Measurements from ENCODE around the gene ACTMAP. TPM values are rescaled to one million over a fixed set of nuclear protein-coding genes. Genes with fewer than 3 reads are reported as not detected.

The ACTMAP gene
- total and polyA plus RNA-seq, 4 donors: 5.3 to 27.7 (median 15.3) TPM

- Histone ChIP-seq H3K4me3 (peak overlapping the region; percentile 22), H3K27ac (ENCODE audit: low read depth in 1 of 2, low read length in 1 of 2) (peak overlapping the region; percentile 77 to 95), H3K9ac (ENCODE audit: insufficient read depth in 1 of 2, low read length in 2 of 2) (peak overlapping the region in 1 of 2 donors; percentile 92), H3K27me3 (ENCODE audit: control insufficient read depth in 3 of 3, insufficient read depth in 3 of 3, low read length in 2 of 3) (no peaks in the 10 kb centered on the region), H3K36me3 (ENCODE audit: control insufficient read depth in 4 of 4, insufficient read depth in 4 of 4, low read length in 4 of 4) (peaks cover 0 to 13% (median 2%) of the 10 kb centered on the region in 4 donors), H3K4me1 (ENCODE audit: control insufficient read depth in 5 of 5, insufficient read depth in 5 of 5, low read length in 5 of 5) (peaks cover 13 to 43% (median 20%) of the 10 kb centered on the region in 5 donors), H3K9me3 (ENCODE audit: control insufficient read depth in 4 of 4, insufficient read depth in 3 of 4, low read length in 3 of 4) (no peaks in the 10 kb centered on the region)
- TF ChIP-seq CTCF (IDR thresholded peaks at IDR 0.05; ENCODE audit: control extremely low read depth, extremely low read depth): no peak
- WGBS, 2 donors: 48 to 74% methylated on average over 7 of the region's 7 CpGs
- DNase-seq (no peak), ATAC-seq (ENCODE audit: insufficient read depth, low FRiP score) (no peak)
Observed at GRCh38 chr19:40719414-40719894, 30.8 kb downstream of the ACTMAP start.

GRCh38 chr19:40718774-40719391 is 31.4 kb downstream of the ACTMAP start:
- peak overlapping the region; percentile 79 for H3K4me3 ChIP-seq
- H3K27me3 ChIP-seq (ENCODE audit: control insufficient read depth in 3 of 3, insufficient read depth in 3 of 3, low read length in 2 of 3): no peaks in the 10 kb centered on the region
- H3K36me3 ChIP-seq (ENCODE audit: control insufficient read depth in 4 of 4, insufficient read depth in 4 of 4, low read length in 4 of 4): peaks cover 0 to 8% (median under 1%) of the 10 kb centered on the region in 4 donors
- WGBS, 2 donors: 18 to 31% methylated on average over 16 of the region's 16 CpGs
- H3K27ac ChIP-seq (ENCODE audit: low read depth in 1 of 2, low read length in 1 of 2): peak overlapping the region; percentile 93 to 95
- H3K4me1 ChIP-seq (ENCODE audit: control insufficient read depth in 5 of 5, insufficient read depth in 5 of 5, low read length in 5 of 5): peaks cover 13 to 47% (median 20%) of the 10 kb centered on the region in 5 donors
- no peak for TF ChIP-seq CTCF (IDR thresholded peaks at IDR 0.05; ENCODE audit: control extremely low read depth, extremely low read depth)
- H3K9ac ChIP-seq (ENCODE audit: insufficient read depth in 1 of 2, low read length in 2 of 2): peak overlapping the region; percentile 74 to 92
- DNase-seq (peak; percentile 32 to 54 (median 51)), ATAC-seq (ENCODE audit: insufficient read depth, low FRiP score) (no peak)
- H3K9me3 ChIP-seq (ENCODE audit: control insufficient read depth in 4 of 4, insufficient read depth in 3 of 4, low read length in 3 of 4): no peaks in the 10 kb centered on the region

- Histone ChIP-seq H3K9ac (ENCODE audit: insufficient read depth in 1 of 2, low read length in 2 of 2) (peak overlapping the region; percentile 74 to 92), H3K4me1 (ENCODE audit: control insufficient read depth in 5 of 5, insufficient read depth in 5 of 5, low read length in 5 of 5) (peaks cover 13 to 47% (median 20%) of the 10 kb centered on the region in 5 donors), H3K27me3 (ENCODE audit: control insufficient read depth in 3 of 3, insufficient read depth in 3 of 3, low read length in 2 of 3) (no peaks in the 10 kb centered on the region), H3K36me3 (ENCODE audit: control insufficient read depth in 4 of 4, insufficient read depth in 4 of 4, low read length in 4 of 4) (peaks cover 0 to 5% (median 0%) of the 10 kb centered on the region in 4 donors), H3K9me3 (ENCODE audit: control insufficient read depth in 4 of 4, insufficient read depth in 3 of 4, low read length in 3 of 4) (no peaks in the 10 kb centered on the region), H3K4me3 (peak overlapping the region; percentile 79), H3K27ac (ENCODE audit: low read depth in 1 of 2, low read length in 1 of 2) (peak overlapping the region; percentile 93 to 95)
- TF ChIP-seq CTCF (IDR thresholded peaks at IDR 0.05; ENCODE audit: control extremely low read depth, extremely low read depth): no peak
- peak in 1 of 3 donors; percentile 13 for DNase-seq
- no peak for ATAC-seq (ENCODE audit: insufficient read depth, low FRiP score)
- WGBS, 2 donors: 48 to 62% methylated on average over 18 to 20 of the region's 20 CpGs
Observed at GRCh38 chr19:40717880-40718773, 32.1 kb downstream of the ACTMAP start.
